ENCODE data around the gene ARGLU1.

Gene ARGLU1

DNA sequence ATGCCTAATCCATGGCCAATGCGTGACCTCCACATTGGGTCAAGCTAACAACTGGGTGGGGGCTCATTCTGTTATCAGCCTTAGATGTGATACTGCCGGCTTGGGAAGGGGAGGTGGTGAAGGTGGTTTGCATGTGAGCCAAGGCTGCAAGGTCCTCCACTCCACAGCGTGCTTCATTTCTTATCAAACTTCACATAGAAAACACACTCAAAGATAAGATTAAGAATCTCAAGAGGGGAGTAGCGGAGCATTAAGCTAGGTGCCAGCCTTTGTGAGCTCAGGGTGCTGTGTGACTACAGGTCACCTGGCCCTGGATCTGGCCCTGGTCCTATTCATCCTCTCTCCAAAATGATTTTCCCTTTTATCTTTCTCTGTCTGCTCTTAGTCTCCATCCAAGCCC is 13.3 kb upstream of the ARGLU1 start:
- TF ChIP-seq GABPA (IDR thresholded peaks at IDR 0.05; ENCODE audit: low read depth) (no peak), POLR2AphosphoS5 (IDR thresholded peaks at IDR 0.05; ENCODE audit: low read depth) (no peak), CTCF (IDR thresholded peaks at IDR 0.05; ENCODE audit: insufficient read depth, low read length) (no peak), SPI1 (IDR thresholded peaks at IDR 0.05; ENCODE audit: borderline replicate concordance, low read depth) (no peak)
- TF ChIP-seq, protein P1, sequence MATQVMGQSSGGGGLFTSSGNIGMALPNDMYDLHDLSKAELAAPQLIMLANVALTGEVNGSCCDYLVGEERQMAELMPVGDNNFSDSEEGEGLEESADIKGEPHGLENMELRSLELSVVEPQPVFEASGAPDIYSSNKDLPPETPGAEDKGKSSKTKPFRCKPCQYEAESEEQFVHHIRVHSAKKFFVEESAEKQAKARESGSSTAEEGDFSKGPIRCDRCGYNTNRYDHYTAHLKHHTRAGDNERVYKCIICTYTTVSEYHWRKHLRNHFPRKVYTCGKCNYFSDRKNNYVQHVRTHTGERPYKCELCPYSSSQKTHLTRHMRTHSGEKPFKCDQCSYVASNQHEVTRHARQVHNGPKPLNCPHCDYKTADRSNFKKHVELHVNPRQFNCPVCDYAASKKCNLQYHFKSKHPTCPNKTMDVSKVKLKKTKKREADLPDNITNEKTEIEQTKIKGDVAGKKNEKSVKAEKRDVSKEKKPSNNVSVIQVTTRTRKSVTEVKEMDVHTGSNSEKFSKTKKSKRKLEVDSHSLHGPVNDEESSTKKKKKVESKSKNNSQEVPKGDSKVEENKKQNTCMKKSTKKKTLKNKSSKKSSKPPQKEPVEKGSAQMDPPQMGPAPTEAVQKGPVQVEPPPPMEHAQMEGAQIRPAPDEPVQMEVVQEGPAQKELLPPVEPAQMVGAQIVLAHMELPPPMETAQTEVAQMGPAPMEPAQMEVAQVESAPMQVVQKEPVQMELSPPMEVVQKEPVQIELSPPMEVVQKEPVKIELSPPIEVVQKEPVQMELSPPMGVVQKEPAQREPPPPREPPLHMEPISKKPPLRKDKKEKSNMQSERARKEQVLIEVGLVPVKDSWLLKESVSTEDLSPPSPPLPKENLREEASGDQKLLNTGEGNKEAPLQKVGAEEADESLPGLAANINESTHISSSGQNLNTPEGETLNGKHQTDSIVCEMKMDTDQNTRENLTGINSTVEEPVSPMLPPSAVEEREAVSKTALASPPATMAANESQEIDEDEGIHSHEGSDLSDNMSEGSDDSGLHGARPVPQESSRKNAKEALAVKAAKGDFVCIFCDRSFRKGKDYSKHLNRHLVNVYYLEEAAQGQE (IDR thresholded peaks at IDR 0.05; ENCODE audit: insufficient replicate concordance, low read depth), result no peak
- Histone ChIP-seq H3K27me3 (ENCODE audit: insufficient read depth, poor library complexity, severe bottlenecking) (no peaks in the 10 kb centered on the region), H3K27ac (replicated peaks) (no peak overlapping the region), H3K4me3 (replicated peaks; ENCODE audit: insufficient read depth, low read length) (no peak overlapping the region)
- no peak for DNase-seq (ENCODE audit: low read depth in 1 of 2, low spot score in 1 of 2)

GRCh38 chr13:106575896-106576295 is 8.0 kb upstream of the ARGLU1 start:
- DNase-seq (ENCODE audit: low read depth in 1 of 2, low spot score in 1 of 2), result no peak
- no peak for TF ChIP-seq POLR2AphosphoS5 (IDR thresholded peaks at IDR 0.05; ENCODE audit: low read depth)
- no peak for TF ChIP-seq GABPA (IDR thresholded peaks at IDR 0.05; ENCODE audit: low read depth)
- TF ChIP-seq SPI1 (IDR thresholded peaks at IDR 0.05; ENCODE audit: borderline replicate concordance, low read depth), result no peak
- TF ChIP-seq, protein P1 (IDR thresholded peaks at IDR 0.05; ENCODE audit: insufficient replicate concordance, low read depth), result no peak
- no peak for TF ChIP-seq CTCF (IDR thresholded peaks at IDR 0.05; ENCODE audit: insufficient read depth, low read length)
- H3K27me3 ChIP-seq (ENCODE audit: insufficient read depth, poor library complexity, severe bottlenecking), result no peaks in the 10 kb centered on the region
- no peak overlapping the region for H3K4me3 ChIP-seq (replicated peaks; ENCODE audit: insufficient read depth, low read length)
- no peak overlapping the region for H3K27ac ChIP-seq (replicated peaks)

DNA sequence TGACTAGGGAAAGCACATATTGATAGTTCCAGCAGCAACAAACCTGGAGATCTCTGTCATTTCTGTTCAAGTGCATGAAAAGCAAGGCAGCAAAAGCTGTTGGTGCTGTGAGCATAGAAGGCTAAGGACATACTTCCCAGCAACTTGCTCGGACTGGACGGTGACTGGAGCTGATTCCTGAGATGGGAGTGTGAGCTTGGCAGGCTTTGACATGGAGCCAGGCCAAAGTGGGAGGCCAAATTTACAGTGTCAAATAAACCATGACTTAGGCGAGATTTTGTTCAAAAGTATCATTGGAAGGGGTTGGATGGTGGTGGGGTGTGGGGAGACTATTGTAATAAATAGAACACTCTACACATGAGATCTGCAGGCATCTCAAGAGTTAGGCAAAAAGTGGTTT is 5.9 kb upstream of the ARGLU1 start:
- TF ChIP-seq, protein P1 (IDR thresholded peaks at IDR 0.05; ENCODE audit: insufficient replicate concordance, low read depth), result no peak
- no peak for TF ChIP-seq CTCF (IDR thresholded peaks at IDR 0.05; ENCODE audit: insufficient read depth, low read length)
- no peak for TF ChIP-seq POLR2AphosphoS5 (IDR thresholded peaks at IDR 0.05; ENCODE audit: low read depth)
- no peak for TF ChIP-seq GABPA (IDR thresholded peaks at IDR 0.05; ENCODE audit: low read depth)
- TF ChIP-seq SPI1 (IDR thresholded peaks at IDR 0.05; ENCODE audit: borderline replicate concordance, low read depth), result no peak
- H3K27ac ChIP-seq (replicated peaks), result no peak overlapping the region
- no peak for DNase-seq (ENCODE audit: low read depth in 1 of 2, low spot score in 1 of 2)
- H3K4me3 ChIP-seq (replicated peaks; ENCODE audit: insufficient read depth, low read length), result no peak overlapping the region
- H3K27me3 ChIP-seq (ENCODE audit: insufficient read depth, poor library complexity, severe bottlenecking), result no peaks in the 10 kb centered on the region

Data from HL-60 (cell line).